NCI-H2196 treated with DMSO at 0.1 percent for 48 hours (cell line): ENCODE data around the gene YRDC.

Experiments
- DNase-seq: peaks from one replicate; lab custom pipeline; 2025; ENCODE audit not compliant: unreplicated experiment; lab: John Stamatoyannopoulos, UW

Gene YRDC

GRCh38 chr1:37822906-37823815 lies 15.2 kb upstream of the YRDC start:
- no peak for DNase-seq

- no peak for DNase-seq
Observed at GRCh38 chr1:37821481-37821880, 13.5 kb upstream of the YRDC start.

- peak; percentile 36 for DNase-seq
Observed at GRCh38 chr1:37817481-37817880, 9.5 kb upstream of the YRDC start.

GRCh38 chr1:37814252-37814651 lies 6.2 kb upstream of the YRDC start:
- no peak for DNase-seq

- DNase-seq: no peak
Observed at GRCh38 chr1:37813529-37814145, 5.6 kb upstream of the YRDC start.

DNA sequence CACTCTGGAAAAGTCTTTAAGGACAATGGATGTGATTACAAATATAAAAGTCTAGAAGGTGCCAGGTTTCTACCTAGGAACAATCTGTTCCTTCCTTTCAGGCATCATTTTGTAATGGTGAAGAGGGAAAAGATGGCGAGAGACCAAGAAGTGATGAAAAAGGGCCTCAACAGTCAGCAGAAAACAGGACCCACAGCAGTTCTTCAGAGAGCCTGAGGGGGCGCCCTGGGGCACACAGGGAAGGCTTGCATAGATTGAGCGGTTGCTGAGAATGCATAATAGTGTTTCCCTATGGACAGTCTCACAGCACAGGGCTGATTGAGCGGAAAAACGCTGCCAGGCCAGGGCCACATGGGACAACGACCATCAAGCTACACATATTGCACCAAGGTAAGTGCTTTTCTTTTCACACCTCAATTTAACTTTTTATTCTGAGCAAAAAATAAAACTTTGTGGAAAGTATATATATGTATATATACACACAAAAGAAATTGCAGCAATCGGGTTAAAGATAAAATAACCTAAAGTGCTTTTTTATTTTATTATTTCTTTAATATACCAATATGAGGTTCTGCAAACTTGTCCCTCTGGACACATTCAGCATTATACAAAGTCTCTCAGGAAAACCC lies 3.1 kb upstream of the YRDC start:
- DNase-seq: peak; percentile 79

DNA sequence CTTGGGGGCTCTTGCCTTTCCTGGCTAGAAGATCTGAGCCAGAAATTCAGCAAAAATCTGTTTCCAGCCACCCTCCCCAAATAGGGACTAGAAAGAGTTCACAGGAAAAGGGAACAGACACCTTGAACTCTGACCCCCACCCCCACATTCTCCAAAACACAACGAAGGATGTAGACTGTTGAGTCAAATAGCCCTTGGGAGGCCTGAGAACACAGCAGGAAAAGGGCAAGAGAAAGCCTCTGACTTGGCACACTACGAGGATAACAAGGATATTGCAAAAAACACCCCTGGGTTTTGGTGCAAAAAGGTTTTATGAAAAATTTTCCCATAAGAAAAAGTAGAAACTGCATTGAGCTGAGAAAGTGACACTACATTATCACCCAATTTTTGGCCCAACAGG lies 1.9 kb upstream of the YRDC start:
- no peak for DNase-seq

DNA sequence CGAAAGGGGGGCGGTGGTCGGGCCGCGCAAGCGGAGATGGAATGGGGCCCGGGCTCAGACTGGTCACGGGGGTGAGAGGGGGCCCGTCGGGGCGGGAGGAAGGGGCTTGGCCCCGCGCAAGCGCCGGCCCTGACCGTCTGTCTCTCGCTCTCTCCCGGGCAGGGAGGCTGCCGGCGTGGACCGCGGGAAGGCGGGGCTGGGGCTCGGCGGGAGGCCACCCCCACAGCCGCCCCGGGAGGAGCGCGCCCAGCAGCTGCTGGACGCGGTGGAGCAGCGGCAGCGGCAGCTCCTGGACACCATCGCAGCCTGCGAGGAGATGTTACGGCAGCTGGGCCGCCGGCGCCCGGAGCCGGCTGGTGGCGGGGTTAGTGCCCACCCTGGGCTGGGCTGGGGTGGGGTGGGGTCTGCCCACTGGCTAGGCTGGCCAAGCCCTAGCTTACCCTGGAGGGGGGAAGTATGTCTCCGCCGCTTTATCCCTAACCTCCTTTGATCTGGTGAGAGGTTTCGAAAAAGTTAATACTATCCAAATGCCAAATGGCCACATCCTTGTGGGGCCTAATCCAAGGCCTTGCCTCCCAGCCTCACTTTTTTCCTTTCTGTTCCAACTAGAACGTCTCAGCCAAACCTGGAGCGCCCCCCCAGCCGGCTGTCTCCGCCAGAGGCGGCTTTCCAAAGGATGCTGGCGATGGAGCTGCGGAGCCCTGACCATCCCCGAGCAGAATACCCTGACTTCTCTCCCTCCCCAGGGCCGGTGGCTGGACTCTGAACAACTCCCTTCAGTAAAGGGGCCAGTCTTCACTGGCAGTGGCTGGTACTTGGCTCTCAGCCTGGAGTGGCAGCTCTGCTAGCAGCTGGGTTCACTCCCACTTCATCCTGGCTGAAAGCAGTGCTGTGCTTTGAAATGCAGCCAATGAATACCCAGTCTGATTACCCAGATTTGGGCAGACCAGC lies 636 bp upstream of the YRDC start:
- peak; percentile 50 for DNase-seq

DNA sequence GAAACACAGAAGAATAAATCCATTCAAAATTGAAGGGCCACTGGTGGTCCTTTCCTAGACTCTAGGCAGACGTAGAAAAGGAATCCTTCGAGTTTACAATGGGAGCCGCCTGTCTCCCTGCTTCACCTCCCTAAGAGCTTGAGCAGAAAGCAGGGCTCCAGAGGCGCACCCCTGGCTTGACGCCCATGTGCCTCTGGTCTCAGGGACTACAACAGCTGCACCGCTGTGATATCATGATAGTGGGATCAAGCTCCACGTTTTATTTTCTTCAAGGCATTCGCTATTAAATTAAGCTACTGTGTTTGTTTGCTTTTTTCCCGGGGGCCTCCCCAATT lies 821 bp downstream of the YRDC start:
- no peak for DNase-seq

DNA sequence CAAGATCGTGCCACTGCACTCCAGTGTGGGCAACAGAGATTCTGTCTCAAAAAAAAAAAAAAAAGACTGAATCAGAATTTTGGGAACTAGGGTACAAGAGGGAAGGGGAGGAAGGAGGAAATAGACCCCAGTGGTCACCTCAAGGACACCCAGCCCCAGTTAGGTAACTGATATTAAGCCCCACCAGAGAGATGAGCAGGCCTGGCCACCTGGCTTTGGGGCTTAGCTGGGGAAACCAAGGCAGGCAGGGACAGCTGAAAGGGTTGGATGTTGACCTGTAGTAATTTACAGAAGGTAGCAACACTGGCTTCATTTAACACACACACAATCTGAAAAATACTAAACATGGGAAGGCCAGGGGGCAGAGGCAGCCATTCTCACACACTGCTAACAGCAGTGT lies 5.6 kb downstream of the YRDC start:
- no peak for DNase-seq

DNA sequence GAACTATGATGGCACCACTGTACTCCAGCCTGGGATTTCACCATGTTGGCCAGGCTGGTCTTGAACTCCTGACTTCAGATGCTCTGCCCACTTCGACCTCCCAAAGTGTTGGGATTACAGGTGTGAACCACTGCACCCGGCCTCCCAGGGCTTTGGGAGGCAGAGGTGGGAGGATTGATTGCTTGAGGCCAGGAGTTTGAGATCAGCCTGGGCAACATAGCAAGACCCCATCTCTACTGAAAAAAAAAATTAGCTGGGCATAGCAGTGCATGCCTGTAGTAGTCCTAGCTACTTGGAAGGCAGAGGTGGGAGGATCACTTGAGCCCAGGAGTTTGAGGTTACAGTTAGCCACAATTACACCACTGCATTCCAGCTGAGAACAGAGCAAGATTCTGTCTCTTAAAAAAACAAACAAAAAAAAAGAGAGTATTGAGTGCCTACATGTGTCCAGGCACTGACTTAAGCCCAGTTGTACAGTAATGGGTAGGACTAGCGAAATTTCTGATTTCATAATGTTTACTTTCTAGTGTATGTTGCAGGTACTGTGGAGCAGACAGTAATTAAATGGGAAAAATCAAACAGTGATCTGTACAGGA lies 10.2 kb downstream of the YRDC start:
- no peak for DNase-seq

GRCh38 chr1:37795340-37796125 lies 12.5 kb downstream of the YRDC start:
- DNase-seq: peak; percentile 20

DNA sequence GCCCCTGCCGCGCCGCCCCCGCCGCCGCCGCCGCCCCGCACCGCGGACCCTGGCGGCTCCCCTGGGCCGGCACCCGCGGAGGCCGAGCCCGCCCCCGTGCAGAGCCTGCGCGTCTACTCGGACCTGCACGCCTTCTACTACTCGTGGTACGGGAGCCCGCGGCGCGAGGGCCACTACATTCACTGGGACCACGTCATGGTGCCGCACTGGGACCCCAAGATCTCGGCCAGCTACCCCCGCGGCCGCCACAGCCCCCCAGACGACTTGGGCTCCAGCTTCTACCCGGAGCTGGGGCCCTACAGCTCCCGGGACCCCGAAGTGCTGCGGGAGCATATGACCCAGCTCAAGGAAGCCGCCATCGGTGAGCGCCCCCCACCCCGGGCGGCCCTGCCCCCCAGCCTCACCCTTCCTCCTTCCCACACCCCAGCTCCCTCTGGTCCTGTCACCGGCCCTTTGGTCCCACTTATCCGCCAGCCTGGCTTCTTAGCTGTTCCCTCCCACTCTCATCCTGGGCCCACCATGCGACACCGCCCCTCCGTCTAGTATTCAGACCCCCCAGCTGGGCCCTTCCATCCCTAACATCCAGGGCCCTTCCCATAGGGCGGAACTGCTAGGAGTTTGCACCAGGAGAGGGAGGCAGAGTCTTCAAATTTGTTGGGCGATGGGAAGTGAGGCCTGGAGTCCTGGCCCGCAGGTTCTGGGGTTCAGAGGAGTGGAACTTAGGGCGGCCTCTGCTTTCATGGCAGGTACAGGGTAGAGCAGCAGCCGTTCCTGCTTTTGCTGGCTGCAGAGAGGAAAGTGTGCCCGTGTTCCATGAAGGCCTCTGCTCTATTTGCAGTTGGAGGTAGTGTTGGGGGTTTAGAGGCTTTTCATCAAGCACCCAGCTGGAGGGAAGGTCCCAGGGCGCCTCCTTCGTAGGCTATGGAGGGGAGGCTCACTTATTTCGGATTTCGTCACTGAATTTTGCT lies 13.4 kb downstream of the YRDC start:
- no peak for DNase-seq

- DNase-seq: peak; percentile 32
Observed at GRCh38 chr1:37793773-37794371, 14.1 kb downstream of the YRDC start, which contains the start of gene MANEAL. Gene MANEAL (plus strand): TSS chr1:37793847. CDS start chr1:37794183, 336 bp downstream.

- DNase-seq: no peak
Observed at GRCh38 chr1:37792943-37793686, 14.9 kb downstream of the YRDC start.

DNA sequence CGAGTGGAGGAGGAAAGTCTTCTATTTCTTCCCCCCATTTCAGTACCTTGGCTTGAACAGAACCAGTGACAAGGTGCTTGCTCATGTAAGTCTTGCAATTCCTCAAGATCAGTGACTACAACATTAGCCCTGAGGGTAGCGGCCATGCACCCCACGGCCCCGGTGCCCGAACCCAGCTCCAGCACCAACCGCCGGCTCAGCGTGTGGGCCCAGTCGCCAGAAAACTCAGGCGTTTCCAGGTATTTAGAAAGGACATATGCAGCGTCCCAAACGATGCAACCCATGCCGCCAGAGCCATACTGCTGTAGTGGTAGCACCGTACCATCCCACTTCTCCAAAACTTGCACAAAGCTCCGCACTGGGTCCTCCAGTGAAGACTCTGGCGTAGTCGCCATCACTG lies 25.5 kb downstream of the YRDC start:
- no peak for DNase-seq

DNA sequence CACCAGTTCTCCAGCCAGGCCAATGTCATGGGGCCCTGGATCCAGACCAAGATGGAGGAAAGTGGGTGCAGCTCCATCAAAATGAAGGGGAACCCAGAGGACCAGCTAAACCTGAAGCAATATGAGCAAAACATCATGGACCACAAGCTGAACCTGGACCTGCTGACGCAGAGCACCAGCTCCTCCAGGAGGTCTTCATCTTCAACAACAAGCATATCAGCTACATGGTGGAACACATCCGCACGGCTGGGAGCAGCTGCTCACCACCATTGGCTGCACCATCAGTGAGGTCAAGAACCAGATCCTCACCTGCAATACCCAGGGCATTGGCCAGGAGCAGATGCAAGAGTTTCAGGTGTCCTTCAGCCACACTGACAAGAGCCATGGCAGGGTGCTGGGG lies 29.4 kb downstream of the YRDC start:
- DNase-seq: no peak
